Measurements from ENCODE around the gene NRDE2. TPM values are rescaled to one million over a fixed set of nuclear protein-coding genes. Genes with fewer than 3 reads are reported as not detected.

NRDE2 gene
- total RNA-seq, 1 experiment from 2014 or later = 20.1 TPM

DNA sequence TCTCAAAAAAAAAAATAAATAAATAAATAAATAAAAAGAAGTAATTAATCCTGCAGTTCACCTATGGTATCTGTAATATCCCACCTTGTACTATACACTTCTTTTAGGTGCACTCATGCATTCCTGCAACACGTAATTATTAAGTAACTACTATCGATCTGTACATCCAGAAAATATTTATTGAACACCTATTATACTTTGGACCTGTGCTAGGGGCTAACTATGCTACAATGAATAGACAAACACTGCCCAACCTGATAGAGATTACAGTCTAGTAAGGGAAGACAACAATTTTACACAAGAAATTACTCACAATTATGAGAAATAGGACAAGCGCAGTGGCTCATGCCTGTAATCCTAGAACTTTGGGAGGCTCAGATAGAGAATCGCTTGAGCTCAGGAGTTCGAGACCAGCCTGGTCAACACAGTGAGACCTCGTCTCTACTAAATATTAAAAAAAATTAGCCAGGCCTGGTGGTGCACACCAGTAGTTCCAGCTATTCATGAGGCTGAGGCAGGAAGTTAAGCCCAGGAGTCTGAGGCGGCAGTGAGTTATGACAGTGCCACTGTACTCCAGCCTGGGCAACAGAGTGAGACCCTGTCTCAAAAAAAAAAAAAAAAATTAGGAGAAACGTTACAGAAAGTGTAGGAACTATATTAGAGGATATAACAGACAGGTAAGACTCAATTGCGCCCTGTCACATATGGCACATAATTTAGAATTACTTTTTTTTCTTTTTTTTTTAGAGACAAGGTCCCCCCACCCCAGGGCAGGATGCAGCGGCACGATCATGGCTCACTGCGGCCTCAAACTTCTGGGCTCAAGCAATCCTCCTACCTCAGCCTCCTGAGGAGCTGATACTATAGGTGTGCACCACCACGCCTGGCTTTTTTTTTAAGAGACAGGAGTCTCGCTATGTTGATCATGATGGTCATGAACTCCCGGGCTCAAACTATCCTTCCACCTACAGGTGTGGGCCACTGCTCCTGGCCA lies 1.2 kb downstream of the NRDE2 start:
- Histone ChIP-seq H2AFZ (ENCODE audit: low read depth, low read length, poor library complexity, severe bottlenecking) (no peak overlapping the region), H4K20me1 (ENCODE audit: insufficient read depth) (no peaks in the 10 kb centered on the region), H3K9ac (ENCODE audit: low read length) (peak overlapping the region; percentile 79), H3K9me3 (ENCODE audit: control insufficient read depth in 1 of 2, insufficient read depth in 1 of 2, low read depth in 1 of 2, low read length in 2 of 2) (no peaks in the 10 kb centered on the region), H3K79me2 (ENCODE audit: insufficient read depth, low read length) (peaks cover 54% of the 10 kb centered on the region), H3K9me2 (ENCODE audit: insufficient read depth) (no peaks in the 10 kb centered on the region), H3K4me2 (ENCODE audit: low read length) (peak overlapping the region; percentile 79), H3K36me3 (ENCODE audit: control insufficient read depth in 1 of 2, insufficient read depth in 2 of 2, low read length in 2 of 2) (no peaks in the 10 kb centered on the region), H3K4me3 (replicated peaks in 1 of 2; ENCODE audit: low read depth in 1 of 2, low read length in 2 of 2) (peak overlapping the region; percentile 69 to 73), H3K27ac (ENCODE audit: low read depth, low read length) (peak overlapping the region; percentile 81), H3K27me3 (ENCODE audit: insufficient read depth, low read length) (no peaks in the 10 kb centered on the region), H3K4me1 (ENCODE audit: control insufficient read depth in 1 of 2, insufficient read depth in 2 of 2, low read length in 2 of 2) (peaks cover 9 to 16% of the 10 kb centered on the region in 2 experiments; a peak in 3 of 4 replicates)
- RAD21 ChIA-PET (ENCODE audit: low non-redundant PET in 1 of 2, low total read pairs in 2 of 2, uncharacterized antibody in 2 of 2, unreplicated experiment in 2 of 2) = no interaction called here
- intact Hi-C loops (cut with micrococcal nuclease) = loop anchor here (2.0 to 5.0 kb wide), 3 partner anchors 52 to 427 kb away; partner anchors contain the start of gene CALM1
- POLR2A ChIA-PET = interaction anchor here (1.0 kb wide), 1 partner anchor 24 kb away, joined by 3 read pairs; no protein-coding TSS in a partner anchor
- CTCF ChIA-PET = no interaction called here
- no peak for TF ChIP-seq SP1 (IDR thresholded peaks at IDR 0.05; ENCODE audit: low read depth)
- TF ChIP-seq ZFX (IDR thresholded peaks at IDR 0.05) = no peak
- TF ChIP-seq FOSL1 (IDR thresholded peaks at IDR 0.05; ENCODE audit: low read depth) = no peak
- DNase-seq (ENCODE audit: low read depth, low spot score) (no peak), ATAC-seq (no peak)
- no TSS peak for BruUV-seq (replicated peaks)

GRCh38 chr14:90321891-90322290 lies 9.8 kb downstream of the NRDE2 start:
- H3K79me2 ChIP-seq (ENCODE audit: insufficient read depth, low read length) = peaks cover 67% of the 10 kb centered on the region
- H3K9ac ChIP-seq (ENCODE audit: low read length) = no peak overlapping the region
- ATAC-seq = no peak
- no peaks in the 10 kb centered on the region for H3K9me2 ChIP-seq (ENCODE audit: insufficient read depth)
- no peak overlapping the region for H2AFZ ChIP-seq (ENCODE audit: low read depth, low read length, poor library complexity, severe bottlenecking)
- no peak for DNase-seq (ENCODE audit: low read depth, low spot score)
- peaks cover 0 to 4% of the 10 kb centered on the region in 2 experiments; a peak in 2 of 4 replicates for H3K36me3 ChIP-seq (ENCODE audit: control insufficient read depth in 1 of 2, insufficient read depth in 2 of 2, low read length in 2 of 2)
- H3K4me1 ChIP-seq (ENCODE audit: control insufficient read depth in 1 of 2, insufficient read depth in 2 of 2, low read length in 2 of 2) = no peaks in the 10 kb centered on the region
- H3K9me3 ChIP-seq (ENCODE audit: control insufficient read depth in 1 of 2, insufficient read depth in 1 of 2, low read depth in 1 of 2, low read length in 2 of 2) = no peaks in the 10 kb centered on the region
- no peaks in the 10 kb centered on the region for H4K20me1 ChIP-seq (ENCODE audit: insufficient read depth)
- no peak overlapping the region for H3K4me3 ChIP-seq (replicated peaks in 1 of 2; ENCODE audit: low read depth in 1 of 2, low read length in 2 of 2)
- no peak overlapping the region for H3K27ac ChIP-seq (ENCODE audit: low read depth, low read length)
- RAD21 ChIA-PET (ENCODE audit: low non-redundant PET in 1 of 2, low total read pairs in 2 of 2, uncharacterized antibody in 2 of 2, unreplicated experiment in 2 of 2) = no interaction called here
- CTCF ChIA-PET = interaction anchor here (0.6 kb wide), 1 partner anchor 13 kb away, joined by 3 read pairs; no protein-coding TSS in a partner anchor
- H3K4me2 ChIP-seq (ENCODE audit: low read length) = no peak overlapping the region
- no TSS peak for BruUV-seq (replicated peaks)
- POLR2A ChIA-PET = no interaction called here
- H3K27me3 ChIP-seq (ENCODE audit: insufficient read depth, low read length) = no peaks in the 10 kb centered on the region
- intact Hi-C loops (cut with micrococcal nuclease) = no loop called here
- TF ChIP-seq ELF1 (IDR thresholded peaks at IDR 0.05; ENCODE audit: borderline replicate concordance, low read depth) = no peak
- no peak for TF ChIP-seq FOSL1 (IDR thresholded peaks at IDR 0.05; ENCODE audit: low read depth)
- no peak for TF ChIP-seq POLR2A (IDR thresholded peaks at IDR 0.05; ENCODE audit: borderline replicate concordance, extremely low read depth, insufficient read depth, insufficient read length)
- TF ChIP-seq EZH2phosphoT487 (IDR thresholded peaks at IDR 0.05; ENCODE audit: borderline replicate concordance) = no peak
- no peak for TF ChIP-seq ZNF274 (IDR thresholded peaks at IDR 0.05; ENCODE audit: low read depth, low read length)
- TF ChIP-seq TCF7L2 (IDR thresholded peaks at IDR 0.05; ENCODE audit: borderline replicate concordance, extremely low read depth, insufficient read depth, insufficient read length) = no peak
- TF ChIP-seq SP1 (IDR thresholded peaks at IDR 0.05; ENCODE audit: low read depth) = no peak
- no peak for TF ChIP-seq SIN3A (IDR thresholded peaks at IDR 0.05; ENCODE audit: low read depth)
- TF ChIP-seq, protein P1, sequence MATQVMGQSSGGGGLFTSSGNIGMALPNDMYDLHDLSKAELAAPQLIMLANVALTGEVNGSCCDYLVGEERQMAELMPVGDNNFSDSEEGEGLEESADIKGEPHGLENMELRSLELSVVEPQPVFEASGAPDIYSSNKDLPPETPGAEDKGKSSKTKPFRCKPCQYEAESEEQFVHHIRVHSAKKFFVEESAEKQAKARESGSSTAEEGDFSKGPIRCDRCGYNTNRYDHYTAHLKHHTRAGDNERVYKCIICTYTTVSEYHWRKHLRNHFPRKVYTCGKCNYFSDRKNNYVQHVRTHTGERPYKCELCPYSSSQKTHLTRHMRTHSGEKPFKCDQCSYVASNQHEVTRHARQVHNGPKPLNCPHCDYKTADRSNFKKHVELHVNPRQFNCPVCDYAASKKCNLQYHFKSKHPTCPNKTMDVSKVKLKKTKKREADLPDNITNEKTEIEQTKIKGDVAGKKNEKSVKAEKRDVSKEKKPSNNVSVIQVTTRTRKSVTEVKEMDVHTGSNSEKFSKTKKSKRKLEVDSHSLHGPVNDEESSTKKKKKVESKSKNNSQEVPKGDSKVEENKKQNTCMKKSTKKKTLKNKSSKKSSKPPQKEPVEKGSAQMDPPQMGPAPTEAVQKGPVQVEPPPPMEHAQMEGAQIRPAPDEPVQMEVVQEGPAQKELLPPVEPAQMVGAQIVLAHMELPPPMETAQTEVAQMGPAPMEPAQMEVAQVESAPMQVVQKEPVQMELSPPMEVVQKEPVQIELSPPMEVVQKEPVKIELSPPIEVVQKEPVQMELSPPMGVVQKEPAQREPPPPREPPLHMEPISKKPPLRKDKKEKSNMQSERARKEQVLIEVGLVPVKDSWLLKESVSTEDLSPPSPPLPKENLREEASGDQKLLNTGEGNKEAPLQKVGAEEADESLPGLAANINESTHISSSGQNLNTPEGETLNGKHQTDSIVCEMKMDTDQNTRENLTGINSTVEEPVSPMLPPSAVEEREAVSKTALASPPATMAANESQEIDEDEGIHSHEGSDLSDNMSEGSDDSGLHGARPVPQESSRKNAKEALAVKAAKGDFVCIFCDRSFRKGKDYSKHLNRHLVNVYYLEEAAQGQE (IDR thresholded peaks at IDR 0.05; ENCODE audit: low read depth) = no peak
- no peak for TF ChIP-seq ZFX (IDR thresholded peaks at IDR 0.05)
- TF ChIP-seq POLR2AphosphoS5 (IDR thresholded peaks at IDR 0.05; ENCODE audit: low read depth, low read length) = no peak
- TF ChIP-seq, protein P2, sequence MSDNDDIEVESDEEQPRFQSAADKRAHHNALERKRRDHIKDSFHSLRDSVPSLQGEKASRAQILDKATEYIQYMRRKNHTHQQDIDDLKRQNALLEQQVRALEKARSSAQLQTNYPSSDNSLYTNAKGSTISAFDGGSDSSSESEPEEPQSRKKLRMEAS (IDR thresholded peaks at IDR 0.05) = no peak
- no peak for TF ChIP-seq SRF (IDR thresholded peaks at IDR 0.05; ENCODE audit: low read depth)
- TF ChIP-seq CBX3 (IDR thresholded peaks at IDR 0.05; ENCODE audit: low read depth) = no peak
